Fibroblast of villous mesenchyme (primary cell): ENCODE data around the gene KIF5A. TPM values are rescaled to one million over a fixed set of nuclear protein-coding genes. Genes with fewer than 3 reads are reported as not detected.

Experiments used
- DNase-seq: peaks from one replicate; pipeline ENCODE4 v3.0.0-alpha.2; 2010; ENCODE audit warnings: low read depth
- H3K4me3 ChIP-seq: 2 replicates; pipeline ENCODE4 v1.5.1; 2011; ENCODE audit warnings: low read depth, mild to moderate bottlenecking, low read length
- CTCF ChIP-seq: IDR thresholded peaks from 2 replicates; pipeline ENCODE4 v1.5.1; 2012; ENCODE audit warnings: low read depth, mild to moderate bottlenecking, low read length; ENCODE audit not compliant: insufficient read depth
- total RNA-seq: library from RNA; depleted of rRNA; stranded (reverse); fragments of >200 nt; gene quantifications from 2 replicates; pipeline ENCODE4 v1.2.3, GENCODE V29; 2012

KIF5A gene
- total RNA-seq, 1 donor: 0.86 TPM

DNA sequence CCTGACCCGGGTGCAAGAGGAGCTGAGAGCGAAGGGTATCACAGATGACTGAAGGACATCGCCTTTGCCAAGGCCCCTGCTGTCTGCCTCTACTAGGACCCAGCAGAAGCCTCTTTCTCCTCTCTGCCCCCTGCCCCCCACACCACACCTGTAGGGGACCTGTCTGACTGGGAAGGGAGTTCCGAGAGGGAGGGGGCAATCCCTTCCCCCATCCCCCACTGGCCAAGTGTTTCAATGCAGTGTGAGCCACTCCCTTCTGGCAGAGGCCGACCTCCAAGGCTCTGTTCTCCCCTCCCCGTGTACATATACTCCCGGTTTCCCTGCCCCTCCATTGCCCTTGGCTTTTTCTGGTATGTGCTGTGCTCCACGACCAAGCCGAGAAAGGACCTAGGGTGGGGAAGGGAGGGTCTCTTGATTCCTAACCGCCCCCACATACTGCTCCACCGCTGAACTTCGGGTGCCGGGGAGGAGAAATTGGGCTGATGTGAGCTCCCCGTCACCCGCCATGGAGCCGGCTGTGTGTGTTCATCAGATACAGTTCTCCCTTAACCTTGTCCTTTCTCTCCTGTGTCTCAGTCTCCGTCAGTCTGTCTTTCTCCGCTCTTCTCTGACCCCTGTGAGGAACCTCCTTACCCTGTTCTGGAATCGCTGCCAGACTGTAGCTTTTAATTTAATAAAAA lies 59.4 kb downstream of the KIF5A start:
- TF ChIP-seq CTCF: no peak
- no peak overlapping the region for H3K4me3 ChIP-seq
- DNase-seq: no peak

- TF ChIP-seq CTCF: no peak
- H3K4me3 ChIP-seq: peak overlapping the region; percentile 32
- no peak for DNase-seq
Measured at GRCh38 chr12:57609781-57610553, 60.1 kb downstream of the KIF5A start.

DNA sequence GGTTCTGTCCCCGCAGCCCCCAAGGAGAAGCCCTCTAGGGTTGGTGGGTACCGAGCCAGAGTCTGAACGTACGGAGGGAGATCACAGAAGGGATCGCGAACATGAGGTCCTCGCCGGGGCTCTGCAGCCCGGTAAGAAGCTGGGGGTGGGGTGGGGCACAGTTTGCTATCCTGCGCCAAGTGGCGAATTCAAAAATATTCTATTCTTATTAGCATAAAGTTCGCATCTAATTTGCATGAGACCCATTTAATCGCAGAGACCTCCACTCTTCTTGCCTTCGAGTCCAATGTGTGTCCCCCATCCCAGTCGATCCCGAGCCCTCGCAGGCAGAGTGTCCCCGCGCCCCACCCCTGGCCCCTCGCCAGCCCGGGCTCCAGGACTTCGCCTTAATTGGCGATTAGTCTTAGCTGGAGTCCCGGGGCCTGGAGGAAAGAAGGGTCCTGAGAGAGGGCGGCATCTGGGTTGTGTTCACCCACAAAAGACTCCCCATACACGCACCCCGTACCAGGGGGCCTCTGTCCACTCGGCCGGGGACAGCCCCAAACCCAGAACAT lies 60.8 kb downstream of the KIF5A start:
- TF ChIP-seq CTCF: no peak
- peak overlapping the region; percentile 74 for H3K4me3 ChIP-seq
- no peak for DNase-seq

GRCh38 chr12:57611108-57611826 lies 61.4 kb downstream of the KIF5A start, which contains the start of gene ARHGEF25:
ARHGEF25 (plus strand) TSS chr12:57611435; CDS start chr12:57611895, 460 bp downstream.
- H3K4me3 ChIP-seq: peak within 1 kb of the TSS; percentile 74
- peak; percentile 47 for DNase-seq
- no peak for TF ChIP-seq CTCF

DNA sequence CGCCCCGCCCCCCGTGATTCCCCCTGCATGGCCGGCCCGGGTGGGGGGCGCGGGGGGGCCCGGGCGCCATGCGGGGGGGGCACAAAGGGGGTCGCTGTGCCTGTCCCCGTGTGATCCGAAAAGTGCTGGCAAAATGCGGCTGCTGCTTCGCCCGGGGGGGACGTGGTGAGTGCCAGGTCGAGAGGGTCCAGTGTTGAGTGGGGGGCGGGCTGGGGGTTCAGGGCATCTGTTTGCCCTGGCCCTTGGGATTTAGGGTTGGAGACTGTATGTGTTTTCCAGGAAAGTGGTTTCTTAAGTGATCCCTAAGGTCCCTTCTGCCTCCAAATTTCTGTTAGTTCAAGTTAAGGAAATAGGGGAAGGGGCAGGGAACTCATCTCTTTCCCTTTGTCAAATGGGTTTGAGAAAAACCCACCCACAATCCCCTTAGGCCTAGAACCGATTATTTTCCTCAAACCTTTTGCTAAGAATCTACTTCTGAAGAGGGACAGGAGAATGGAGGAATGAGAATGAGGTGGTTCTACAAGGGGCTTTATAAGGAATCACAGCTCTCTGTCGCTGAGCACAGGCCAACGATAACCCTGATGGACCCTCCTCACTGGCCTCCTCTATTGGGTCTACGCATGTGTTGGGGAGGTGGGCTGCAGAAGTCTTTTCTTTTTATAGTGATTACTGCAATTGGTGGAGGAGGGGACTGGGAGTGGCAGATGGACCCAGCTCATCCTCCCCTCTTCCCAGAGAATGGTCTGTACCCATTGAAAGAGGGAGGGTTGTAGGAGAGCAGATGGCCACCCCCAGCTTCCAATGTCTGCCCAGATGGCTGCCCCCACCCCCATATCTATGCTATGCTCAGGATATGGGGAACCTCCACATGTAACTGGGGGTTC lies 62.2 kb downstream of the KIF5A start:
- peak overlapping the region; percentile 74 for H3K4me3 ChIP-seq
- no peak for DNase-seq
- TF ChIP-seq CTCF: no peak
